PC-3 (cell line): ENCODE measurements around the gene CARD19. TPM values are rescaled to one million over a fixed set of nuclear protein-coding genes. Genes with fewer than 3 reads are reported as not detected.

ENCODE experiments used
- ATAC-seq: fragments of 200-7000 bp; cut with Tn5 transposase; 2 replicates; pipeline ENCODE4 v1.9.1; 2020; ENCODE audit warnings: mild to moderate bottlenecking, moderate library complexity
- BruUV-seq: library from RNA; stranded (reverse); fragments of 400-500 nt; replicated peaks from 2 replicates; lab custom pipeline; 2021; lab: Mats Ljungman, UMichigan
- CTCF ChIA-PET: fragments of 300-600 bp; sonication (Branson Sonifier 250); formaldehyde crosslinking; loops from one replicate; lab custom pipeline; 2022; ENCODE audit warnings: antibody characterized with exemption; lab: Charles Lee
- POLR2A ChIA-PET: fragments of 300-600 bp; sonication (Branson Sonifier 250); formaldehyde crosslinking; loops from one replicate; lab custom pipeline; 2022; ENCODE audit warnings: antibody characterized with exemption; ENCODE audit not compliant: unreplicated experiment; lab: Charles Lee
- DNase-seq: peaks from one replicate; pipeline ENCODE4 v3.0.0-alpha.2; 2015
- H2AFZ ChIP-seq: fragments of 300-600 bp; sonication (generic); 2 replicates; pipeline ENCODE4 v1.6.0; 2016; ENCODE audit warnings: antibody characterized with exemption, low read length
- H3F3A ChIP-seq: fragments of 300-600 bp; sonication (generic); one replicate; pipeline ENCODE4 v1.6.0; 2017; ENCODE audit warnings: antibody characterized with exemption, low read length, control low read depth, mild to moderate bottlenecking; ENCODE audit not compliant: unreplicated experiment
- H3K27ac ChIP-seq: fragments of 300-600 bp; sonication (generic); 2 replicates; pipeline ENCODE4 v1.5.1; 2016; ENCODE audit warnings: mild to moderate bottlenecking, low read length
- H3K27me3 ChIP-seq: fragments of 300-600 bp; sonication (generic); 2 replicates; pipeline ENCODE4 v1.6.1; 2016; ENCODE audit warnings: low read length, mixed read lengths
- H3K36me3 ChIP-seq: fragments of 300-600 bp; sonication (generic); 2 replicates; pipeline ENCODE4 v1.6.1; 2016; ENCODE audit warnings: low read depth, mixed run types, low read length, mixed read lengths
- H3K4me1 ChIP-seq: fragments of 300-600 bp; sonication (generic); 2 replicates; pipeline ENCODE4 v1.5.1; 2016; ENCODE audit warnings: low read length; ENCODE audit not compliant: insufficient read depth
- H3K4me2 ChIP-seq: fragments of 300-600 bp; sonication (generic); 2 replicates; pipeline ENCODE4 v1.6.0; 2016; ENCODE audit warnings: low read length
- H3K4me3 ChIP-seq: fragments of 300-600 bp; sonication (generic); 2 replicates; pipeline ENCODE4 v1.5.1; 2016; ENCODE audit warnings: mild to moderate bottlenecking, low read length, mixed read lengths
- H3K79me2 ChIP-seq: fragments of 300-600 bp; sonication (generic); 2 replicates; pipeline ENCODE4 v1.6.1; 2017; ENCODE audit warnings: low read length, mixed read lengths
- H3K9ac ChIP-seq: fragments of 300-600 bp; sonication (generic); 2 replicates; pipeline ENCODE4 v1.6.0; 2016; ENCODE audit warnings: mild to moderate bottlenecking, low read length
- H3K9me2 ChIP-seq: fragments of 300-600 bp; sonication (generic); replicated peaks from 2 replicates; pipeline ENCODE4 v1.6.1; 2016; ENCODE audit warnings: mixed run types, low read length, mixed read lengths
- H3K9me3 ChIP-seq: fragments of 300-600 bp; sonication (generic); 2 replicates; pipeline ENCODE4 v1.6.1; 2016; ENCODE audit warnings: low read length, mixed read lengths
- H4K20me1 ChIP-seq: fragments of 300-600 bp; sonication (generic); 2 replicates; pipeline ENCODE4 v1.6.1; 2016; ENCODE audit warnings: low read length, mixed read lengths
- EZH2 ChIP-seq: fragments of 300-600 bp; sonication (generic); IDR thresholded peaks from one replicate; pipeline ENCODE4 v1.6.1; 2017; ENCODE audit warnings: antibody characterized with exemption, mild to moderate bottlenecking, low read length; ENCODE audit not compliant: unreplicated experiment
- EZH2phosphoT487 ChIP-seq: fragments of 300-600 bp; sonication (generic); IDR thresholded peaks from 2 replicates; pipeline ENCODE4 v1.6.1; 2018; ENCODE audit warnings: mild to moderate bottlenecking, antibody characterized with exemption, low read length, borderline replicate concordance
- intact Hi-C: fragments of 100-400 bp; cut with micrococcal nuclease; formaldehyde crosslinking; loops from 2 replicates; pipeline ENCODE4 v1.9.0; 2023
- total RNA-seq: library from RNA; depleted of rRNA; stranded (reverse); fragments of >200 nt; gene quantifications from 2 replicates; pipeline ENCODE4 v1.2.3, GENCODE V29; 2014
- TF ChIP-seq, protein P1 (sequence below): fragments of 300-600 bp; sonication (generic); conservative IDR thresholded peaks from 2 replicates; pipeline ENCODE4 v1.5.1; 2017; ENCODE audit warnings: antibody characterized with exemption, low read depth, mild to moderate bottlenecking, low read length

The CARD19 gene
- total RNA-seq, 1 experiment from 2014 or later, result 68.6 TPM

GRCh38 chr9:93091453-93092081, 4.5 kb upstream of the CARD19 start:
- Histone ChIP-seq H3K9me2 (no peaks in the 10 kb centered on the region), H4K20me1 (no peaks in the 10 kb centered on the region), H3F3A (no peaks in the 10 kb centered on the region), H3K27me3 (no peaks in the 10 kb centered on the region), H3K9ac (no peak overlapping the region), H3K4me2 (no peak overlapping the region), H3K36me3 (no peaks in the 10 kb centered on the region), H3K27ac (peak overlapping the region; percentile 32), H3K4me3 (no peak overlapping the region), H3K4me1 (peaks cover 5% of the 10 kb centered on the region; the same call in 1 of the 2 replicates), H3K9me3 (0 out of 2 replicates have a peak, but pooled peaks cover 3% of the 10 kb centered on the region), H2AFZ (no peak overlapping the region), H3K79me2 (peaks cover 4% of the 10 kb centered on the region)
- DNase-seq (peak; percentile 78), ATAC-seq (0 out of 2 replicates have a peak, but pooled peaks have one; percentile 3)
- BruUV-seq, result no TSS peak
- ChIA-PET CTCF (no interaction called here), POLR2A (interaction anchor here (0.7 kb wide), 1 partner anchor 42 kb away, joined by 4 read pairs; the partner anchor contains the start of gene NINJ1)
- intact Hi-C loops, result loop anchor here (10.0 kb wide), 1 partner anchor 217 kb away; the partner anchor contains the start of gene ZNF484
- TF ChIP-seq, protein P1, sequence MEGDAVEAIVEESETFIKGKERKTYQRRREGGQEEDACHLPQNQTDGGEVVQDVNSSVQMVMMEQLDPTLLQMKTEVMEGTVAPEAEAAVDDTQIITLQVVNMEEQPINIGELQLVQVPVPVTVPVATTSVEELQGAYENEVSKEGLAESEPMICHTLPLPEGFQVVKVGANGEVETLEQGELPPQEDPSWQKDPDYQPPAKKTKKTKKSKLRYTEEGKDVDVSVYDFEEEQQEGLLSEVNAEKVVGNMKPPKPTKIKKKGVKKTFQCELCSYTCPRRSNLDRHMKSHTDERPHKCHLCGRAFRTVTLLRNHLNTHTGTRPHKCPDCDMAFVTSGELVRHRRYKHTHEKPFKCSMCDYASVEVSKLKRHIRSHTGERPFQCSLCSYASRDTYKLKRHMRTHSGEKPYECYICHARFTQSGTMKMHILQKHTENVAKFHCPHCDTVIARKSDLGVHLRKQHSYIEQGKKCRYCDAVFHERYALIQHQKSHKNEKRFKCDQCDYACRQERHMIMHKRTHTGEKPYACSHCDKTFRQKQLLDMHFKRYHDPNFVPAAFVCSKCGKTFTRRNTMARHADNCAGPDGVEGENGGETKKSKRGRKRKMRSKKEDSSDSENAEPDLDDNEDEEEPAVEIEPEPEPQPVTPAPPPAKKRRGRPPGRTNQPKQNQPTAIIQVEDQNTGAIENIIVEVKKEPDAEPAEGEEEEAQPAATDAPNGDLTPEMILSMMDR, result no peak
- TF ChIP-seq EZH2, result no peak
- TF ChIP-seq EZH2phosphoT487, result no peak

- Histone ChIP-seq H4K20me1 (no peaks in the 10 kb centered on the region), H3K9ac (no peak overlapping the region), H3K79me2 (peaks cover 13% of the 10 kb centered on the region), H3K4me3 (no peak overlapping the region), H3K36me3 (no peaks in the 10 kb centered on the region), H3K4me2 (no peak overlapping the region), H2AFZ (no peak overlapping the region), H3K9me3 (0 out of 2 replicates have a peak, but pooled peaks cover 3% of the 10 kb centered on the region), H3K27ac (peak overlapping the region; percentile 32), H3K27me3 (no peaks in the 10 kb centered on the region), H3K9me2 (no peaks in the 10 kb centered on the region), H3F3A (no peaks in the 10 kb centered on the region), H3K4me1 (peaks cover 11% of the 10 kb centered on the region)
- ATAC-seq (no peak), DNase-seq (no peak)
- POLR2A ChIA-PET, result interaction anchor here (0.7 kb wide), 1 partner anchor 41 kb away, joined by 4 read pairs; the partner anchor contains the start of gene NINJ1
- no TSS peak for BruUV-seq
- TF ChIP-seq EZH2, result no peak
- no peak for TF ChIP-seq EZH2phosphoT487
- TF ChIP-seq, protein P1, result no peak
- intact Hi-C loops, result loop anchor here (10.0 kb wide), 1 partner anchor 218 kb away; the partner anchor contains the start of gene ZNF484
- CTCF ChIA-PET, result no interaction called here
Measured at GRCh38 chr9:93092251-93092991, 3.6 kb upstream of the CARD19 start.
